NCI-H526 treated with DMSO at 0.1 percent for 48 hours (cell line): ENCODE measurements around the gene KIF14.

ENCODE experiments used
- DNase-seq: peaks from one replicate; lab custom pipeline; 2025; lab: John Stamatoyannopoulos, UW

KIF14 gene

GRCh38 chr1:200620273-200621131 is at the start of gene KIF14:
TSS of gene KIF14 (minus strand) at chr1:200620751. CDS start at chr1:200618723, 2,028 bp downstream.
- DNase-seq, result peak; percentile 65

- DNase-seq, result peak; percentile 90
Observed at GRCh38 chr1:200669314-200670241, 49.0 kb upstream of the KIF14 start, which contains the start of gene DDX59. TSS of gene DDX59 (minus strand) at chr1:200669907. CDS start at chr1:200666740, 3,167 bp downstream.

DNA sequence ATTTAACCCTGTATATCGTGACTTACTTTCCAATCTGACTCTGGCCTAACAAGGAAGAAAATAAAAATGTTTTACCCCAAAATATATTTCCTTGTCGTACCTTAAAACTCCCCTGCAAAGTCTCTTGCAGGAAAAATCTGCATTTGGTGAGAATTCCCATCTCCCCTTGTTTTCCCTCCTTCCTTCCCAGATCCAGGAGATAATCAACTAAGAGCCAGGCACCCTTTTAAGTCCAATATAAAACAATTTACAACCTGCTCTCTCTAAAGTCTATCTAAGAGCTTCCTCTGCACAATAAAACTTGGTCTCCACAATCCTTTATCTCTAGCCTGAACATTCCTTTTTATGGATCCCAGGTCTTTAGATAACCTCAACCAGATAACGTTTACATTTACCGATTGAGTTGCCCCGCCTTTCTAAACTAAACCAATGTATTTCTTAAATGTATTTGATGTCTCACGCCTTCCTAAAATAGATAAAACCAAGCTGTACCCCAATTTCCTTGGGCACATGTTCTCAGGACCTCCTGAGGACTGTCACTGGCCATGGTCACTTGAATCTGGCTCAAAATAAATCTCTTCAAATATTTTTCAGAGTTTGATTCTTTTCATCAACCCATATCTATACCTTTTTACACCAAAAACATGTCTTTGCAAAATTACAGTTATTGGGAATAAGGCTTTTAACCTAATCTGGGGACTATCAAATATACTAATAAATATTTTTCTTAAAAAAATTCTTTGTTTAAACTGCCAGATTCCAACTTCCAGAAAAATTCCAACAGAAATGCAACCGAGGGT is 48.2 kb upstream of the KIF14 start:
- no peak for DNase-seq

- DNase-seq, result no peak
Observed at GRCh38 chr1:200666309-200666708, 45.8 kb upstream of the KIF14 start.

DNA sequence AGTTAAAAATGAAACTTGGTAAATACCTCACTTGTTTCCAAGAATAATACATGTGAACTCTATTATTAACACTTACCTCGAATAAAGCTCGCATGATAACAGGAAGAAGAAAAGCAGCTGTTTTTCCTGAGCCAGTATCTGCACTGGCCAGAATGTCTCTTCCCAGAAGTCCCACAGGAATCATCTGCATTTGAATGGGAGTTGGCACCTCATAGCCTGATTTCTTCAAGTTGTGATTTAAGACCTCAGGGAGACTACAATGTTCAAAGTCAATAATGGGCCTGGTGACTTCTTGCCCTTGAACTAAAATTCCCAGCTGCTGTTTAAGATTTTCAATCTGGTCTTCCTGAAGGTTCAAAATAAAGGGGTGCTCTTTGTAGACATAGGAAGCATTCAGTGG is 45.3 kb upstream of the KIF14 start:
- DNase-seq, result no peak

- DNase-seq, result no peak
Observed at GRCh38 chr1:200660719-200661118, 40.2 kb upstream of the KIF14 start.

DNA sequence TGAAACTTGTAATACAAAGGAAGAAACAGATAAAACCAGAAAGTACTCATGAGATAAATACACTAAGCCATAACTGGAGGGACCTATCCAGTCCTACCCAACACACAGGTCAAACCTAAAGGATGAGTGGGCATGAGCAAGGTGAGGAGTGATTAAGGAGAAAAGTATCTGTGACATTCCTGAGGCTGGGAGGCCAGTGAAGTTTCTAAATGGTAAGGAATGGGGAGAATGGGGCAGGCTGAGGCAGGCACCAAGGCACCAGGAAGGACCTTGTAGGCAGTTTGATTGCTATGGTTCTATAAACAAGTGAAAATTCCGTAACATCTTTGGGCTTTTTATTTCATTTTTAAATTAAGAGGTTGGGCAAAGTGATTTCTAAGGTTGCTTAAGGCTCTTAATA is 38.7 kb upstream of the KIF14 start:
- DNase-seq, result no peak

DNA sequence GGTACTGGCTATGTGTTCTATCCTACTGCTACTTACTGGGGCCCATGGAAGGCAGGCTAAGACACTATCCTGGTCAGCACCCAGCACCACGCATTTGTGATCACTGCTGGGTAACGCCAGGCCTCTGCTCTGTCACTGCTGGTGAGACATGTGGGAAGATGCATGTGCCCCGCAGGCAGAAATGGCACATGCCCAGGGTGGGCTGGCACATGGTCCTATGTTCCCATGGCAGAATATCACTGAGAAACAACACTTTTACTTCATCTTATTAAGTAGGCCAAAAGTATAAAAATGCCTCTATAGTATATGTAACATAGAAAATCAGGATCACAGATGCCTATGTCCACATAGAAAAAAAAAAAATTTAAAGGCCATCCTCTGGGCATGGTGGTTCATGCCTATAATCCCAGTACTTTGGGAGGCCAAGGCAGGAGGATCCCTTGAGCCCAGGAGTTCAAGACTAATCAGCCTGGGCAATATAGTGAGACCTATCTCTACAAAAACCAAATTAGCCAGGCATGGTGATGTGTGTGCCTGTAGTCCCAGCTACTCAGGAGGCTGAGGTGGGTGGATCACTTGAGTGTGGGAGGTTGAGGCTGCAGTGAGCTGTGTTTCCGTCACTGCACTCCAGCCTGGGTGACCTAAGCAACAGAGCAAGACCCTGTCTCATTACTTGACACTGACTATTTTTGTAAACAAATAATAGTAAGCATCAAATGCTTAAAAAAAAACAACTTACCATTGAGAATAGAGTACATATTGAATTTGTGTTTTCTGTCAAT is 37.7 kb upstream of the KIF14 start:
- DNase-seq, result no peak

- DNase-seq, result no peak
Observed at GRCh38 chr1:200654660-200655059, 34.1 kb upstream of the KIF14 start.

DNA sequence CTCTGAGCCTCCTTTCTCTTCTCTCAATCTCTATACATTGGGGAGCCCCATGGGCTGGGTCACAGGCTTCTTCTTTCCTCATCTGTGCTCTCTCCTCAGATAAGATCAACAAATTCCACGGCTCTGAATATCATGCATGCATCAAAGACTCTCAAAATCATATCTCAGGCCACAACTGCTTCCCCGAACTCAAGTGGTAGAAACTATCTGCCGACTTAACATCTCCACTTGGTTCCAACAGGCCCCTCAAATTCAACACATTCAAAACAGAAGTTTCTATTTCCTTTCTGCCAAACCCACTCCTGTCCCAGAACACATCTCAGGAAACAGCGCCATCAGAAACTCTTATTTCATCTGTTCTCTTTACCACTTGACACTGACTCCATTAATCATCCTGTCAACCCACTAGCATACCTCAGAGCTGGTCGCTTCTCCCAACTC is 32.5 kb upstream of the KIF14 start:
- DNase-seq, result no peak

DNA sequence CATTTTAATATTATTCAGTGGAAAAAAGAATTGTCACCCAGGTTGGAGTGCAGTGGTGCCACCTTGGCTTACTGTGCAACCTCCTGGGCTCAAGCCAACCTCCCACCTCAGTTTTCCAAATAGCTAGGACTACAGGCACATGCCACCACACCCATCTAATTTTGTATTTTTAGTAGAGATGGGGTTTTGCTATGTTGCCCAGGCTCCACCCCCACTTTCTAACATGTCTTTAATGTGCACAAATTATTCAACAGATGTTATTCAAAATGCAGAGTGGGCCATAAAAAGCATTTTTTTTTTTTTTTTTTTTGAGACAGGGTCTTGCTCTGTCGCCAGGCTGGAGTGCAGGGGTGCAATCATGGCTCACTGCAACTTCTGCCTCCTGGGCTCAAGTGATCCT is 31.8 kb upstream of the KIF14 start:
- no peak for DNase-seq

- DNase-seq, result no peak
Observed at GRCh38 chr1:200646515-200646914, 26.0 kb upstream of the KIF14 start.

DNA sequence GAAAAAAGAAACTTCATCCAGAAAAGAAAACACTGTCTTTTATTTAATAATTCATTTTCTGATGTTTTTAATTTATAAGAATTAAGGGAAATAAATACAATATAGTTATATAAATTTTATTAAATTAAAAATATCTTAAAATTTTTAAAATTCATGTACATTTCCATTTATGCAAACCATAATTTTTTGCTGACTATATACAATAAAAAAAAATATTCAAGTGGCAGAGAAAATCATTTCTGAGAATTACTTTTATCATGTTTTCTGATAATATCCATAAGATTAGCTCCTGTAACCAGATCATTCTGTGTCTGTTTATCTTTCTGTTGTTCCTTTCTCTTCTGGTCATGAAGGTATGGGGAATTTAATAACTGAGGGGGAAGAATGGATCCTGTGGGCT is 23.5 kb upstream of the KIF14 start:
- DNase-seq, result no peak

GRCh38 chr1:200642481-200642880 is 21.9 kb upstream of the KIF14 start:
- no peak for DNase-seq

- no peak for DNase-seq
Observed at GRCh38 chr1:200640963-200641401, 20.4 kb upstream of the KIF14 start.

DNA sequence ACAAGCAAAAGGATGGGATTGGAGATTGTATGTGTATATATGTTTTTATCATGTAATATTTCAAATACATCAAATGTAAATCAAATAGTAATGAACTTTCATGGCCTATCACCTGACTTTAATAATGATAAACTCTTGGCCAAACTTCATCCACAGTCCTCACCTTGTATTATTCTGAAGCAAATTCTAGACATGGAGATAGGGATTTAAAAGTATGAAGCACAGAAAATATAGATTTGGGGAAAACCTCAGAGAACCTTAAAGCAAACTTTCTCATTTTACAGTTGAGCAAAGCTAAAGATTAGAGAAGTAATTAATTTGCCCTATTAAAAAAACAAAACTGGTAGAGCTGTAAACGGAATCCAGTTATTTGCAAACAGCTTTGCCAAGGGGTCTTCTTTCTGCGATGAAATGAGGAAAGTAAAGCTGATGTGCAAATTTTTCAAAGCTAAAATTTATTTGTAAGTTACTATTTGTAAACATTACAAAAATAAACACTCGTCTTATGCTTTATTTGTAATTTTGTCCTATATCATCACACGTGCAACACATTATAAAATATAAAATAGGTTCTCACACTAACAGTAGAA is 19.9 kb upstream of the KIF14 start:
- DNase-seq, result no peak

GRCh38 chr1:200638073-200638472 is 17.5 kb upstream of the KIF14 start:
- no peak for DNase-seq

- no peak for DNase-seq
Observed at GRCh38 chr1:200636681-200637080, 16.1 kb upstream of the KIF14 start.

DNA sequence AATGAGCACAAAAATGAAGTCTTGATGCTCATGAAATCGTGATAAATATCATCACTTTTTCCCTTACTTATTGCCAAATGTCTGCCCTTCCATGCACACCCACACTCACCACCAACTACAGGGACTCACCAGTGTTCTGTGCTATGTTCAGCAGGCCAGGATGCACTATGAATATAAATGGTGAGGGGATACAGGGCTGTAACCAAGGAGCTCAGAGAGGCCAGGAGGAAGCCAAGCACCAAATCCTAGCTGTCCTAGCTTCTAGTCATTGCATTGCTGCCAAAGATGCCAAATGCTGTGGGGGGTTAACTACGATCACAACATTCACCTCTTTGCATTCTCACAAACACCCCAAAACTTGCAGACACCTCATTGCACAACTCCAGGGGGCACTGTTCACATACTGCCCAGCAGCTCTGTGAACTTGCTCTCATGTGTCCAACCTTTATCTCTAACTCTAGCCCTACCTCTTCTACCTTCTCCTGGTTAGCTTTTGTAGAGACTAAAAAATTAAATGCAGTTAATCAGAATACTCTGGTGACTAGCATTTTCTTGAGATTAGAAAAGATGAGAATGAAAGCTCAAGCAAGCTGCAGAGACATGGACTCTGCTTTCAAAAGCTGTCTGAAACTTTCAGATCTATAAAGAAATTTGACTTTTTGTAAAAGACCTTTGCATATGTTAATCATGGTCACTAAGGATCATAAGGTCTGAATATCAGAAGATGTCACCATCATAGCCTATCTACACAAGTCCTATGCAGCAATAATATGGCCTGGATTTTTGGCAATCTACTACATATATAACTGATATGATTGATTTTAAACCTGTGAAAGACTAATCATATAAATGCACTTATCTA is 13.9 kb upstream of the KIF14 start:
- no peak for DNase-seq

GRCh38 chr1:200631375-200631774 is 10.8 kb upstream of the KIF14 start:
- no peak for DNase-seq
